ENCODE measurements around the gene MS4A4E.
"Not testable (repeated sequence)": the region's sequence is repeated elsewhere in the genome, so short reads cannot be mapped to it uniquely, and the experiment has no call there.

MS4A4E gene

GRCh38 chr11:60175860-60176275 is 67.1 kb downstream of the MS4A4E start:
- no peak for DNase-seq

DNA sequence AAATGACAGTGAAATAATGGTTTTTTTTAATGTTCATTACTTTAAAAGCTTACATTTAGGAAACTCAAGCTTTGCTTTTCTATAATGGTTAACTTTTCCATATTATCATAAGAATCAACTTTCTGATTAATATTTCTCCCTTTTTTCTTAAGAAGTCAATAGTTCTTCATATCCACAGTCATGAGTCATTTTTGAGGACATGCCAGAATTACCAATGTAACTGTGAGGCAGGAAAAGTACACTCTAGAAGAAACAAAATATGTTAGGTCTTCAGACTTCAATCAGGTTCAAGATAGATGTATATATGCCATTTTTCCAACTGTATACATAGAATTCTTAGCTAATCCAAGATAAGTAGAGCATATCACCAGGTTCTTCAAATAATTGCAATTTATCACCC is 70.9 kb downstream of the MS4A4E start:
- DNase-seq: no peak

DNA sequence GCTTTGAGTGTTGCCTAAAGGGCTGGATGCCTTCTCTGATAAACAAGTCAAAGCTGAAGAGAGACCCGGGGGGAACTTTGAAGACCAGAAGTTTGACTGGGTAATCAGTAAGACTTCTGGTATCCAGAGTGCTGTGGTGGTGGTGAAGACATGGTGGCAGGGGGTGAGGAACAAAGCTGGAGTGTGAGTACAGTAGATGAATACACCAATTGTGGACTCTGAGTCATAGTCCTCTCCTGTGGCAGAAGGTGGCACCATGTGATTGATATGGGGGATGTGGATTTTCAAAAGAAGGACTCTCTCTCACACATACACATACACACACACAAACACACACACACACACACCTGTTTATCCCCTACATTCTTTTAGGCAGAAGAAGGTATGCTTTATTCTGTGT is 72.4 kb downstream of the MS4A4E start:
- no peak for DNase-seq

- DNase-seq: no peak
These were observed 73.5 kb downstream of the MS4A4E start for GRCh38 chr11:60169264-60169915.

DNA sequence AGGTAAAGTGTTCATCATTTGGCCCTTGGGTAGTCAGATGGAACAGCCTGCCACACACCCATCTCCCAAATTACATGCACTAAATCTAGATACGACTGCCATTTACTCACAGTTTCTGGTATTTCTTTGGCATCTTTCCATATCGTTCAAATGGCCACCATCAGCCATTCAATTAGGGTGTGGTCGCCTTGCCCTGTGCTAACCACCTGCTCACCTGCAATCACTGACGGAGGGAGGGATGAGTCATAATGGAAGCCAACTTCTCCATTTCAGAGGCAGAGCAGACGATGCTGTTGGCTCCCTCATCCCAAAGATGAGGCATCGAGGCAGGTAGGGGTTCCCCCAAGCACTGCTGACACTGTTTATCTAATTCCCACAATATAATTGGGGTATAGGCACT is 74.6 kb downstream of the MS4A4E start:
- DNase-seq: no peak

GRCh38 chr11:60165951-60166350 is 77.0 kb downstream of the MS4A4E start:
- no peak for DNase-seq

GRCh38 chr11:60165538-60165937 is 77.4 kb downstream of the MS4A4E start:
- no peak for DNase-seq

DNA sequence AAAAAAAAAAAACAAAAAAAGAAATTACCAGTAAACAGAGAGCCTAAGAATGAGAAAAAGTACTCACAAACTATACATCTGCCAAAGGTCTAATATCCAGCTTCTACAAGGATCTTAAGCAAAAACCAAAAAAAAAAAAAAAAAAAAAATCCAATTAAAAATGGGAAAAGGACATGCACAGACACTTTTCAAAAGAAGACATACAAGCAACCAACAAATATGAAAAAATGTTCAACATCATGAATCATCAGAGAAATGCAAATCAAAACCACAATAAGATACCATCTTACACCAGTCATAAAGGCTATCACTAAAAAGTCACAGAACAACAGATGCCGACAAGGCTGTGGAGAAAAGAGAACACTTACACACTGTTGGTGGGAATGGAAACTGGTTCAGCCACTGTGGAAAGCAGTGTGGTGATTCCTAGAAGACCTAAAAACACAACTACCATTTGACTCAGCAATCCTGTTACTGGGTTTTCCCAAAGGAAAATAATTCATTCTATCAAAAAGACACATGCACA is 78.3 kb downstream of the MS4A4E start:
- DNase-seq: no peak

DNA sequence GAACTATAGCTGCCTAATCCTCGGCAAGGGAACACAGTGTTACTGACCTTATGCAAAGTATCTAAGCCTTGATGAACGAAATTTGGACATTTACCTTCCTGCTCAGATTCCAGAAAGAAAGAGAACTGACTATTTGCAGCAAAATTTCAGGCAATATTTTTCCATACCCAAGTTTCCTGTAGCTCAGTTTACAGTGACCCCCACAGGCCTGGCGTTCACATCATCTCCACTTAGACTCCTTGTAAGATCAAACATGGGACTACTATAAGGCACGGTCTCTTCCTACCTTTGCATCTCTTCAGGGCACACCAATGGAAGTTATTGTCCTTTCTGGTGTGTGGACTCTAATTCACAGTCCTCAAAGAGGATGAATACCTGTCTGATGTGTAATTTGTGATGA is 81.2 kb downstream of the MS4A4E start:
- DNase-seq: no peak

DNA sequence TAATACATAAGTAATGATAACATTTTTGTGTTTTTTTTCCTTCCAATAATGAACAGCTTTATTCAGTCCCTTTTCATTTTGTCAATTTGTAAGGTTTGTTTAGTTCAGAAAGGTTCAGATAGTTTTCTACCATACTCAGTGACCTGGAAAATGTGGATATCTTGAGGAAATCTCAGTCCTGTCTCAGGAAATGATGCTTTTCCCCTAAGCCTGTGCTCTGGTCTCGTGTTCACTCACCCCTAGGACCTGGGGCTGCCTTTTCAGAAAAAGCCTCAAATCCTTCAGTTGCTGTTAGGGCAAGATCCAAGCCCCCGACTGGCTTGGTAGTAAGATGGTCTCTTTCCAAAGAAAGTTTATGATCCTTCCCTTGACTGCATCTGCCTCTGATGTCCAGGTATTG is 81.8 kb downstream of the MS4A4E start:
- no peak for DNase-seq

DNA sequence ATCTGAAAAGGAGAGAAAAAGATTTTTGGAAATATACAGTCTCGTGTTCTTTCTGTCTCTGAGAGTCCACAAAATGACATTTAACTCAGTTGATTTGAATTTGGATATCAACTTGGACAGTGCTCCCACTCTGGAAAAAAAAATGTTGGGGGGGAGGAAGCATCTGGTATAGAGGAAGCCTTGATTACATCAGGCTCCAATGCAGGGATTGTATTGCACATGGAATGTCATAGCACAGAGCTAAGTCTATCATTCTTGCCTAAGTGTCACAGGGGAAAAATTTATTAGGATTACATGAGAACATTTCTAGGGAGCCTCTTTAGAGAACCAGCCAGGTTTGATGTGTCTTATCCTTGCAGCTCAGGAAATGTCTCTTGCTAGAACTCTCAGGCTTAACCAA is 83.1 kb downstream of the MS4A4E start:
- DNase-seq: no peak

- DNase-seq: no peak
These were observed 83.7 kb downstream of the MS4A4E start for GRCh38 chr11:60159284-60159683.

DNA sequence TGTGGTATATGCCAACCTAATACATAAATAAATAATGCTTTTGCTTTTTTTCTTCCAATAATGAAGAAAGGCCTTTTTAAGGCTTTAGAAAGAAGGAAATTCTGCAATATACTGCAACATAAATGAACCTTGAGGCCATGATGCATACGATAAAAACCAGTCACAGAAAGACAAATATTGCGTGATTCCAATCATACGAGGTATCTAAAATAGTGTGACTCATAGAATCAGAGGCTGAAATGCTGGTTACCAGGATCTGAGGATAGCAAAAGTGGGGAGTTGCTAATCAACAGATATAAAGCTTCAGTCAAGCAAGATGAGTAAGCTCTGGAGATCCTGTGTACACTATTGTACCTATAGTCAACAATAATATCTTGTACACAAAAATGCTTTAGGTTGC is 84.3 kb downstream of the MS4A4E start:
- no peak for DNase-seq

- no peak for DNase-seq
These were observed 87.0 kb downstream of the MS4A4E start for GRCh38 chr11:60155931-60156330.

GRCh38 chr11:60152727-60153126 is 90.2 kb downstream of the MS4A4E start:
- DNase-seq: not testable (repeated sequence)

DNA sequence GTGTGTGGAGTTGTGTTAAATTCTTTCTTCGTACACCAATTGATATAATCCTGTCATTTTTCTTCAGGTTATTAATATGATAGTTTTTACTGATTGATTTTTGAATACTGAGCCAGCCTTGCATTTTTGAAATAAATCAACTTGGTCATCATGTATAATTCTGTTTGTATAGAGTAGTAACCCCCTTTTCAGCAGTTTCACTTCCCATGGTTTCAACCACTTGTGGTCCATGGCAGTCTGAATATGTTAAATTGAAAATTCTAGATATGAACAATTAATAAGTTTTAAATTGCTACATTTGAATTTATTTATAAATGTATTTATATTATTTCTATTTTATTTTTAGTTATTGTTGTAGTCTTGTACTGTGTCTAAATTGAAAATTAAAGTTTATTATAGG is 92.7 kb downstream of the MS4A4E start:
- no peak for DNase-seq
